Stimulated activated naive CD8-positive, alpha-beta T cell treated with anti-CD3 and anti-CD28 coated beads, Interleukin-15, amount 100 ng/mL, for 72 hours (primary cell): ENCODE data around the gene MAP1LC3B2.
"Not testable (repeated sequence)": the region's sequence is repeated elsewhere in the genome, so short reads cannot be mapped to it uniquely, and the experiment has no call there.

Source experiments
- ATAC-seq: fragments of 150-1000 bp; cut with Tn5 transposase; 2 replicates; pipeline ENCODE4 v1.10.0; 2021; ENCODE audit warnings: mild to moderate bottlenecking, moderate library complexity
- DNase-seq, 2 donors: peaks; one replicate each; pipeline ENCODE4 v3.0.0; 2021 to 2022
- H3K27ac Mint-ChIP-seq, 2 donors: one replicate each; pipeline ENCODE4 v1.8.0; 2022; ENCODE audit warnings: mild to moderate bottlenecking in 2 of 2, mixed read lengths in 2 of 2, moderate library complexity in 2 of 2
- H3K27me3 Mint-ChIP-seq: one replicate; pipeline ENCODE4 v1.8.0; 2022; ENCODE audit warnings: mixed read lengths
- H3K4me1 Mint-ChIP-seq: one replicate; pipeline ENCODE4 v1.8.0; 2022; ENCODE audit warnings: mild to moderate bottlenecking, mixed read lengths
- H3K4me3 Mint-ChIP-seq, 2 donors: one replicate each; pipeline ENCODE4 v1.8.0; 2022; ENCODE audit warnings: mild to moderate bottlenecking in 2 of 2, mixed read lengths in 2 of 2, moderate library complexity in 1 of 2
- H3K9me3 Mint-ChIP-seq, 2 donors: one replicate each; pipeline ENCODE4 v1.8.0; 2022; ENCODE audit warnings: mixed read lengths in 2 of 2

The MAP1LC3B2 gene

DNA sequence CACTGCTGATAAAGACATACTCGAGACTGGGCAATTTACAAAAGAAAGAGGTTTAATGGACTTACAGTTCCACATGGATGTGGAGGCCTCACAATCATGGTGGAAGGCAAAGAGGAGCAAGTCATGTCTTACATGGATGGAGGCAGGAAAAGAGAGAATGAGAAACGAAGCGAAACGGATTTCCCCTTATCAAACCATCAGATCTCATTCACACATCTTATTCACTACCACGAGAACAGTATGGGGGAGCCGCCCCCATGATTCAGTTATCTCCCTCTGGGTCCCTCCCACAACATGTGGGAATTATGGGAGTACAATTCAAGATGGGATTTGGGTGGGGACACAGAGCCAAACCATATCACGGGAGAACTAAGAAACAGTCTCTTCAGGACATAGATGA is 6.0 kb downstream of the MAP1LC3B2 start:
- H3K4me1 Mint-ChIP-seq: peaks cover 11% of the 10 kb centered on the region
- not testable (repeated sequence) for ATAC-seq, DNase-seq, H3K27me3 Mint-ChIP-seq, H3K4me3 Mint-ChIP-seq
- peak overlapping the region in 1 of 2 donors; percentile 27 for H3K27ac Mint-ChIP-seq
- H3K9me3 Mint-ChIP-seq: peaks cover 18 to 22% of the 10 kb centered on the region in 2 donors

- no peaks in the 10 kb centered on the region for H3K27me3 Mint-ChIP-seq
- ATAC-seq (no peak), DNase-seq (no peak)
- peaks cover 4% of the 10 kb centered on the region for H3K4me1 Mint-ChIP-seq
- H3K9me3 Mint-ChIP-seq: peaks cover 23 to 29% of the 10 kb centered on the region in 2 donors
- no peak overlapping the region for H3K4me3 Mint-ChIP-seq
- no peak overlapping the region for H3K27ac Mint-ChIP-seq
These were observed 6.8 kb downstream of the MAP1LC3B2 start for GRCh38 chr12:116565963-116566362.

- Mint-ChIP-seq H3K4me3 (no peak overlapping the region), H3K4me1 (no peaks in the 10 kb centered on the region), H3K27me3 (no peaks in the 10 kb centered on the region), H3K27ac (no peak overlapping the region), H3K9me3 (peaks cover 23 to 28% of the 10 kb centered on the region in 2 donors)
- ATAC-seq: no peak
- no peak for DNase-seq
These were observed 9.0 kb downstream of the MAP1LC3B2 start for GRCh38 chr12:116568203-116568602.

DNA sequence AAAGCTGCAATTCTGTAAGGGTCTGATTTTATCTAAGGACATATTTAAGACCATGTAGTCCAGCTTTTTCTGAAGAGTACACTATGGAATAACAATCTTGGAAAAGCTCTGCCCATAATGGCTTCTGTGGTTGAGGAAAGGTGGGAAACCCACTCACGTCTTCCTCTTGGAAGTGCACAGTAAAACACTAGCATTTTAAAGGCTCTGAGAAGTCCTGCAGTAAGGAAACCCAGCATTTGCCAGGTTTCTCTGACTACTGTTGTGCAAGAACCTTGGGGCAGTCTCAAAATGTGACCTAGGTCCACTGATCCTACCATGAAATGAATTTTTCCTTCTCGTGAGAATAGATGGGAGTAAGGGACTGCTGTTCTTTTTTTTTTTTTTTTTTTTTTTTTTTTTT is 11.9 kb downstream of the MAP1LC3B2 start:
- DNase-seq: no peak
- Mint-ChIP-seq H3K9me3 (peaks cover 5 to 7% of the 10 kb centered on the region in 2 donors), H3K27me3 (no peaks in the 10 kb centered on the region), H3K4me1 (no peaks in the 10 kb centered on the region), H3K27ac (no peak overlapping the region), H3K4me3 (no peak overlapping the region)
- ATAC-seq: no peak

GRCh38 chr12:116573776-116574175 is 14.6 kb downstream of the MAP1LC3B2 start:
- DNase-seq (no peak), ATAC-seq (no peak)
- Mint-ChIP-seq H3K9me3 (peaks cover 5 to 7% of the 10 kb centered on the region in 2 donors), H3K4me1 (no peaks in the 10 kb centered on the region), H3K27ac (no peak overlapping the region), H3K27me3 (no peaks in the 10 kb centered on the region), H3K4me3 (no peak overlapping the region)

DNA sequence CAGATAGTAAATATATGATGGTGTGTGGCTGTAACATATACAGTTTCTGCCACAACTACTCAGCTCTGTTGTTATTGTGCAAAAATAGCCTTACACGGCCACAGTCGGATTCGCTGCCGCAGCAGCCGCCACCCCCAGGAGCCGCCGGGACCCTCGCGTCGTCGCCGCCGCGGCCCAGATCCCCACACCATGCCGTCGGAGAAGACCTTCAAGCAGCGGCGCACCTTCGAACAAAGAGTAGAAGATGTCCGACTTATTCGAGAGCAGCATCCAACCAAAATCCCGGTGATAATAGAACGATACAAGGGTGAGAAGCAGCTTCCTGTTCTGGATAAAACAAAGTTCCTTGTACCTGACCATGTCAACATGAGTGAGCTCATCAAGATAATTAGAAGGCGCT is 16.6 kb downstream of the MAP1LC3B2 start:
- not testable (repeated sequence) for H3K27me3 Mint-ChIP-seq, H3K4me3 Mint-ChIP-seq, H3K9me3 Mint-ChIP-seq, ATAC-seq, H3K4me1 Mint-ChIP-seq, DNase-seq, H3K27ac Mint-ChIP-seq

- ATAC-seq (no peak), DNase-seq (no peak)
- Mint-ChIP-seq H3K27ac (no peak overlapping the region), H3K27me3 (no peaks in the 10 kb centered on the region), H3K4me3 (no peak overlapping the region), H3K9me3 (no peaks in the 10 kb centered on the region), H3K4me1 (no peaks in the 10 kb centered on the region)
These were observed 18.0 kb downstream of the MAP1LC3B2 start for GRCh38 chr12:116577154-116577561.

DNA sequence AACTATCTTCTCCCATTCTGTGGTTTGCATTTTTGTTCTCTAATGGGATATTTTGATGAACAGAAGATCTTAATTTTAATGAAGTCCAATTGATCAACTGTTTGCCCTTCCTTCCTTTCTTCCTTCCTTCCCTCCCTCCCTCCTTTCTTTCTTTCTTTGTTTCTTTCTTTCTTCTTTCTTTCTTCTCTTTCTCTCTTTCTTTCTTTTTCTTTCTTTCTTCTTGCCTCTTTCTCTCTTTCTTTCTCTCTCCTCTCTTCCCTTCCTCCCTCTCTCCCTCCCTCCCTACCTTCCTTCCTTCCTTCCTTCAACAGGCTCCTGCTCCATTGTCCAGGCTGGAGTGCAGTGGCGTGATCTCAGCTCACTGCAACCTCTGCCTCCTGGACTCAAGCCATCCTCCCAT is 18.9 kb downstream of the MAP1LC3B2 start:
- DNase-seq: no peak
- Mint-ChIP-seq H3K4me1 (no peaks in the 10 kb centered on the region), H3K27ac (no peak overlapping the region), H3K4me3 (no peak overlapping the region), H3K27me3 (no peaks in the 10 kb centered on the region), H3K9me3 (no peaks in the 10 kb centered on the region)
- no peak for ATAC-seq

DNA sequence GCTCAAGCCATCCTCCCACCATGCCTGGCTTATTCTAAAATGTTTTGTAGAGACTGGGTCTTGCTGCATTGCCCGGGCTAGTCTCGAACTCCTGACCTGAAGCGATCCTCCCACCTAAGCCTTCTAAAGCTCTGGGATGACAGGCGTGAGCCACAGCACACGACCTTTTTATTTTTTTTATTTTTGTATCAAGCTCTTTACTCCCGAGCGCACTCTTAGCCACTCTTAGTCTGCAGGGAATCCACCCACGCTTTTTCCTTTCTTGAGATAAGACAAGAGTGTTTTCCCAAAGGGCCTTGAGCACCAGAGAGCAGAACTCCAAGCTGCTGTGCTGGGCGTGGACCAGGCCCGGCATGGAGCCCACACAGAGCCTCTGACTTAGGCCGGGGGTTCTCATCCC is 23.4 kb downstream of the MAP1LC3B2 start:
- DNase-seq (no peak), ATAC-seq (no peak)
- Mint-ChIP-seq H3K9me3 (peaks cover 0 to 22% of the 10 kb centered on the region in 2 donors), H3K27ac (peak overlapping the region in 1 of 2 donors; percentile 19), H3K4me1 (no peaks in the 10 kb centered on the region), H3K27me3 (no peaks in the 10 kb centered on the region), H3K4me3 (no peak overlapping the region)

- Mint-ChIP-seq H3K4me1 (no peaks in the 10 kb centered on the region), H3K27me3 (no peaks in the 10 kb centered on the region), H3K4me3 (no peak overlapping the region), H3K9me3 (peaks cover 0 to 22% of the 10 kb centered on the region in 2 donors), H3K27ac (no peak overlapping the region)
- no peak for ATAC-seq
- no peak for DNase-seq
These were observed 24.0 kb downstream of the MAP1LC3B2 start for GRCh38 chr12:116583129-116583694.

GRCh38 chr12:116587270-116587669 is 28.1 kb downstream of the MAP1LC3B2 start:
- H3K27ac Mint-ChIP-seq: no peak overlapping the region
- no peaks in the 10 kb centered on the region for H3K27me3 Mint-ChIP-seq
- DNase-seq: no peak
- H3K4me1 Mint-ChIP-seq: peaks cover 7% of the 10 kb centered on the region
- H3K9me3 Mint-ChIP-seq: peaks cover 0 to 22% of the 10 kb centered on the region in 2 donors
- no peak for ATAC-seq
- no peak overlapping the region for H3K4me3 Mint-ChIP-seq

- Mint-ChIP-seq H3K4me3 (no peak overlapping the region), H3K27me3 (no peaks in the 10 kb centered on the region), H3K4me1 (peaks cover 14% of the 10 kb centered on the region), H3K27ac (no peak overlapping the region), H3K9me3 (peaks cover 0 to 22% of the 10 kb centered on the region in 2 donors)
- DNase-seq (no peak), ATAC-seq (no peak)
These were observed 29.3 kb downstream of the MAP1LC3B2 start for GRCh38 chr12:116588390-116589028.

GRCh38 chr12:116589581-116589980 is 30.4 kb downstream of the MAP1LC3B2 start:
- peaks cover 0 to 18% of the 10 kb centered on the region in 2 donors for H3K9me3 Mint-ChIP-seq
- ATAC-seq (no peak), DNase-seq (no peak)
- H3K4me3 Mint-ChIP-seq: no peak overlapping the region
- H3K27ac Mint-ChIP-seq: no peak overlapping the region
- peaks cover 23% of the 10 kb centered on the region for H3K4me1 Mint-ChIP-seq
- H3K27me3 Mint-ChIP-seq: no peaks in the 10 kb centered on the region

GRCh38 chr12:116590561-116590960 is 31.4 kb downstream of the MAP1LC3B2 start:
- H3K9me3 Mint-ChIP-seq: peaks cover 0 to 15% of the 10 kb centered on the region in 2 donors
- DNase-seq (no peak), ATAC-seq (no peak)
- no peak overlapping the region for H3K27ac Mint-ChIP-seq
- H3K4me3 Mint-ChIP-seq: no peak overlapping the region
- peaks cover 28% of the 10 kb centered on the region for H3K4me1 Mint-ChIP-seq
- H3K27me3 Mint-ChIP-seq: no peaks in the 10 kb centered on the region

DNA sequence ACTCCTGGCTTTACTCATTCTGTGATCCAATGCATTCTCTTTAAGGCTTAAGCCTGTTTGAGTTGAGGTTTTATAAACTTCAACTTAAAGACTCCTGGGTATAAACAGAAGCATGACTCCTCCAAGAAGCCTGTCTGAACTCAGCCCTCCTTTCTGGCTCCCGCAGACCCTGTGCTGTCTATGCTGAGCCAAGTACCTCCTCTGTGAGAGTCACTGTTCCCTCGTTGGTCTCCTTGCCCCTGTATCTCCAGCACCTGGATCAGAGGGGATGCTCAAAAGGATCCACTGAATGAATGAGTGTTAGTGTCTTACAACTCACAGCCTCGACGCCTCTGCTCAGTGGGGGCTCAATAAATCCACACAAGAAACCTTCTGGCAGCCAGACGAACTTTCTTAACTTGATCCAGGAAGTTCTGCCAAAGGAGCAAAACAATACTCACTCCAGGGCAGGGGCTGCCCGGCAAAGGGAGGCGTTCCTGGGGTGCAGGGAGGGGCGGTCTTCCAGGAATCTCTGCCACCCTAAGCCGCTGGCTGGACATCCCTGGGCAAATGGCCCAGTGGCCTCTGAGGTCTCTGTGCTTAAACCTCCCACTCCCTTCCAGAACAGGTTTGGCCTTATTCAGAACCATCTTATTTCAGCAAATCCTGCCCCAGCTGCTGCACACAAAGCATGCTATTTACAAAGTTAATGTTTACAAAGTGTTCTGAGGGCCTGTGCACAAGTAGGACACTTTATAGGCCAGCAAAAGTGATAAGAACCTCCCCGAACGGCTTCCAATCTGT is 32.9 kb downstream of the MAP1LC3B2 start:
- Mint-ChIP-seq H3K4me1 (peaks cover 28% of the 10 kb centered on the region), H3K27me3 (no peaks in the 10 kb centered on the region), H3K27ac (no peak overlapping the region), H3K9me3 (peaks cover 0 to 7% of the 10 kb centered on the region in 2 donors), H3K4me3 (no peak overlapping the region)
- ATAC-seq (no peak), DNase-seq (no peak)

DNA sequence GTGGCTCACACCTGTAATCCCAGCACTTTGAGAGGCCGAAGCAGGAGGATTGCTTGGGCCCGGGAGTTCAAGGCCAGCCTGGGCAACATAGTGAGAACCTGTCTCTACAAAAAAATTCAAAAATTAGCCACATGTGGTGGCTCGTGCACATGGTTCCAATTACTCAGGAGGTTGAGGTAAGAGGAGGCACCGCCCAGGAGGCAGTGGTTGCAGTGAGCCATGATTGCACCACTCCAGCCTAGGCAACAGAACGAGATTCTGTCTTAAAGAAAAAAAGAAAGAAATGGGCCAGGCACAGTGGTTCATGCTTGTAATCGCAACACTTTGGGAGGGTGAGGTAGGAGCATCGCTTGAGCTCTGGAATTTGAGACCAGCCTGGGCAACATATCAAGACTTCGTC is 33.5 kb downstream of the MAP1LC3B2 start:
- H3K4me3 Mint-ChIP-seq: no peak overlapping the region
- no peak for ATAC-seq
- no peak for DNase-seq
- no peaks in the 10 kb centered on the region for H3K27me3 Mint-ChIP-seq
- no peak overlapping the region for H3K27ac Mint-ChIP-seq
- H3K9me3 Mint-ChIP-seq: no peaks in the 10 kb centered on the region
- peaks cover 28% of the 10 kb centered on the region for H3K4me1 Mint-ChIP-seq
